ENCODE measurements around the gene TTC12. TPM values are rescaled to one million over a fixed set of nuclear protein-coding genes. Genes with fewer than 3 reads are reported as not detected.

Gene TTC12
- total and polyA plus RNA-seq, 2 of the 13 experiments (the other 11 are each of a cell fraction or from before 2014, with no cell fraction given), result 5.4 to 11.6 TPM

- FAIRE-seq, result no peak
- DNase-seq (ENCODE audit: low spot score), result no peak
- Histone ChIP-seq H3K36me3 (replicated peaks in 1 of 2; ENCODE audit: control insufficient read depth in 1 of 2, insufficient read depth in 2 of 2, low read length in 2 of 2) (peaks cover 0 to 8% of the 10 kb centered on the region in 2 experiments; a peak in 1 of 5 replicates), H3K4me2 (ENCODE audit: low read depth, low read length) (no peak overlapping the region), H4K20me1 (ENCODE audit: insufficient read depth, low read length) (no peaks in the 10 kb centered on the region), H2AFZ (ENCODE audit: low read length) (no peak overlapping the region), H3K27me3 (ENCODE audit: control insufficient read depth in 1 of 2, insufficient read depth in 2 of 2, low read length in 2 of 2) (no peaks in the 10 kb centered on the region), H3K4me1 (ENCODE audit: insufficient read depth, low read length) (no peaks in the 10 kb centered on the region), H3K4me3 (replicated peaks in 1 of 3; ENCODE audit: insufficient read depth in 1 of 3, low read depth in 2 of 3, low read length in 3 of 3) (no peak overlapping the region), H3K79me2 (ENCODE audit: insufficient read depth, low read length) (no peaks in the 10 kb centered on the region), H3K9me3 (ENCODE audit: low read length) (no peaks in the 10 kb centered on the region), H3K27ac (ENCODE audit: extremely low read length, insufficient read depth, low read length) (no peak overlapping the region), H3K9ac (ENCODE audit: insufficient read depth, low read depth, low read length) (no peak overlapping the region)
- ATAC-seq, result no peak
- ChIA-PET POLR2A (no interaction called here), CTCF (ENCODE audit: low intra/inter-chr PET ratio, low total read pairs) (no interaction called here)
- no TSS peak for BruUV-seq (replicated peaks)
- in situ Hi-C loops (cut with HindIII; ENCODE audit: extremely low pct_ligation_motif_present, low pct_unique_long_range_greater_than_20kb) (no loop called here), intact Hi-C loops (cut with micrococcal nuclease; ENCODE audit: unreplicated experiment) (no loop called here)
- WGBS (ENCODE audit: low lambda C conversion rate), result 96% methylated on average over 6 of the region's 6 CpGs
- TF ChIP-seq ZNF510 (CRISPR knock-in tag; IDR thresholded peaks at IDR 0.05; ENCODE audit: low read depth), result no peak
- TF ChIP-seq ZNF343 (CRISPR knock-in tag; IDR thresholded peaks at IDR 0.05), result no peak
- TF ChIP-seq, protein P1, sequence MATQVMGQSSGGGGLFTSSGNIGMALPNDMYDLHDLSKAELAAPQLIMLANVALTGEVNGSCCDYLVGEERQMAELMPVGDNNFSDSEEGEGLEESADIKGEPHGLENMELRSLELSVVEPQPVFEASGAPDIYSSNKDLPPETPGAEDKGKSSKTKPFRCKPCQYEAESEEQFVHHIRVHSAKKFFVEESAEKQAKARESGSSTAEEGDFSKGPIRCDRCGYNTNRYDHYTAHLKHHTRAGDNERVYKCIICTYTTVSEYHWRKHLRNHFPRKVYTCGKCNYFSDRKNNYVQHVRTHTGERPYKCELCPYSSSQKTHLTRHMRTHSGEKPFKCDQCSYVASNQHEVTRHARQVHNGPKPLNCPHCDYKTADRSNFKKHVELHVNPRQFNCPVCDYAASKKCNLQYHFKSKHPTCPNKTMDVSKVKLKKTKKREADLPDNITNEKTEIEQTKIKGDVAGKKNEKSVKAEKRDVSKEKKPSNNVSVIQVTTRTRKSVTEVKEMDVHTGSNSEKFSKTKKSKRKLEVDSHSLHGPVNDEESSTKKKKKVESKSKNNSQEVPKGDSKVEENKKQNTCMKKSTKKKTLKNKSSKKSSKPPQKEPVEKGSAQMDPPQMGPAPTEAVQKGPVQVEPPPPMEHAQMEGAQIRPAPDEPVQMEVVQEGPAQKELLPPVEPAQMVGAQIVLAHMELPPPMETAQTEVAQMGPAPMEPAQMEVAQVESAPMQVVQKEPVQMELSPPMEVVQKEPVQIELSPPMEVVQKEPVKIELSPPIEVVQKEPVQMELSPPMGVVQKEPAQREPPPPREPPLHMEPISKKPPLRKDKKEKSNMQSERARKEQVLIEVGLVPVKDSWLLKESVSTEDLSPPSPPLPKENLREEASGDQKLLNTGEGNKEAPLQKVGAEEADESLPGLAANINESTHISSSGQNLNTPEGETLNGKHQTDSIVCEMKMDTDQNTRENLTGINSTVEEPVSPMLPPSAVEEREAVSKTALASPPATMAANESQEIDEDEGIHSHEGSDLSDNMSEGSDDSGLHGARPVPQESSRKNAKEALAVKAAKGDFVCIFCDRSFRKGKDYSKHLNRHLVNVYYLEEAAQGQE (IDR thresholded peaks at IDR 0.05; ENCODE audit: borderline replicate concordance in 1 of 2, low read depth in 1 of 2, low read length in 2 of 2), result no peak
- no peak for TF ChIP-seq CREBL2 (CRISPR knock-in tag; IDR thresholded peaks at IDR 0.05; ENCODE audit: borderline replicate concordance)
- TF ChIP-seq, protein P2, sequence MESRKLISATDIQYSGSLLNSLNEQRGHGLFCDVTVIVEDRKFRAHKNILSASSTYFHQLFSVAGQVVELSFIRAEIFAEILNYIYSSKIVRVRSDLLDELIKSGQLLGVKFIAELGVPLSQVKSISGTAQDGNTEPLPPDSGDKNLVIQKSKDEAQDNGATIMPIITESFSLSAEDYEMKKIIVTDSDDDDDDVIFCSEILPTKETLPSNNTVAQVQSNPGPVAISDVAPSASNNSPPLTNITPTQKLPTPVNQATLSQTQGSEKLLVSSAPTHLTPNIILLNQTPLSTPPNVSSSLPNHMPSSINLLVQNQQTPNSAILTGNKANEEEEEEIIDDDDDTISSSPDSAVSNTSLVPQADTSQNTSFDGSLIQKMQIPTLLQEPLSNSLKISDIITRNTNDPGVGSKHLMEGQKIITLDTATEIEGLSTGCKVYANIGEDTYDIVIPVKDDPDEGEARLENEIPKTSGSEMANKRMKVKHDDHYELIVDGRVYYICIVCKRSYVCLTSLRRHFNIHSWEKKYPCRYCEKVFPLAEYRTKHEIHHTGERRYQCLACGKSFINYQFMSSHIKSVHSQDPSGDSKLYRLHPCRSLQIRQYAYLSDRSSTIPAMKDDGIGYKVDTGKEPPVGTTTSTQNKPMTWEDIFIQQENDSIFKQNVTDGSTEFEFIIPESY (CRISPR knock-in tag; IDR thresholded peaks at IDR 0.05), result no peak
- no peak for TF ChIP-seq ZNF383 (CRISPR knock-in tag; IDR thresholded peaks at IDR 0.05; ENCODE audit: borderline replicate concordance)
- TF ChIP-seq DMTF1 (CRISPR knock-in tag; IDR thresholded peaks at IDR 0.05), result no peak
- no peak for TF ChIP-seq ZFYVE20 (CRISPR knock-in tag; IDR thresholded peaks at IDR 0.05; ENCODE audit: borderline replicate concordance, low read depth)
- no peak for TF ChIP-seq HNRNPH1 (optimal IDR thresholded peaks at IDR 0.05; ENCODE audit: low read depth, low read length)
- no peak for TF ChIP-seq MED13 (CRISPR knock-in tag; IDR thresholded peaks at IDR 0.05)
- TF ChIP-seq, protein P3, sequence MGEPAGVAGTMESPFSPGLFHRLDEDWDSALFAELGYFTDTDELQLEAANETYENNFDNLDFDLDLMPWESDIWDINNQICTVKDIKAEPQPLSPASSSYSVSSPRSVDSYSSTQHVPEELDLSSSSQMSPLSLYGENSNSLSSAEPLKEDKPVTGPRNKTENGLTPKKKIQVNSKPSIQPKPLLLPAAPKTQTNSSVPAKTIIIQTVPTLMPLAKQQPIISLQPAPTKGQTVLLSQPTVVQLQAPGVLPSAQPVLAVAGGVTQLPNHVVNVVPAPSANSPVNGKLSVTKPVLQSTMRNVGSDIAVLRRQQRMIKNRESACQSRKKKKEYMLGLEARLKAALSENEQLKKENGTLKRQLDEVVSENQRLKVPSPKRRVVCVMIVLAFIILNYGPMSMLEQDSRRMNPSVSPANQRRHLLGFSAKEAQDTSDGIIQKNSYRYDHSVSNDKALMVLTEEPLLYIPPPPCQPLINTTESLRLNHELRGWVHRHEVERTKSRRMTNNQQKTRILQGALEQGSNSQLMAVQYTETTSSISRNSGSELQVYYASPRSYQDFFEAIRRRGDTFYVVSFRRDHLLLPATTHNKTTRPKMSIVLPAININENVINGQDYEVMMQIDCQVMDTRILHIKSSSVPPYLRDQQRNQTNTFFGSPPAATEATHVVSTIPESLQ (CRISPR knock-in tag; conservative IDR thresholded peaks at IDR 0.05), result no peak
- no peak for TF ChIP-seq ZNF652 (CRISPR knock-in tag; IDR thresholded peaks at IDR 0.05; ENCODE audit: borderline replicate concordance, low read depth)
Observed at GRCh38 chr11:113332638-113333329, 18.4 kb downstream of the TTC12 start.

All from HepG2 (cell line).